Measurements from ENCODE around the gene ATXN10.

GRCh38 chr22:45704648-45705047 is 33.0 kb downstream of the ATXN10 start:
- no peak for TF ChIP-seq CTCF (IDR thresholded peaks at IDR 0.05)
- TF ChIP-seq POLR2A (IDR thresholded peaks at IDR 0.05) = no peak
